ENCODE measurements around the gene STAB2. TPM values are rescaled to one million over a fixed set of nuclear protein-coding genes. Genes with fewer than 3 reads are reported as not detected.

STAB2 gene
- total and polyA plus RNA-seq, 2 of the 8 experiments (the other 6 are each of a cell fraction or from before 2014, with no cell fraction given) = not detected

GRCh38 chr12:103729499-103729898 lies 142.4 kb downstream of the STAB2 start (continued):
- TF ChIP-seq CHD2 (IDR thresholded peaks at IDR 0.05; ENCODE audit: low read length) (no peak), GTF2F1 (IDR thresholded peaks at IDR 0.05; ENCODE audit: borderline replicate concordance, low read depth, low read length) (no peak), BACH1 (IDR thresholded peaks at IDR 0.05; ENCODE audit: low read length) (no peak)
